Large intestine (tissue), 3 donors: Measurements from ENCODE around the gene MYZAP. TPM values are rescaled to one million over a fixed set of nuclear protein-coding genes. Genes with fewer than 3 reads are reported as not detected.
A peak's percentile ranks its signal among the peaks of the same experiment; 100 is the strongest.

Source experiments
- DNase-seq, 2 donors: peaks; one replicate each; pipeline versions ENCODE4 v3.0.0 to v3.0.0-alpha.2; 2013
- H3K27ac ChIP-seq: one replicate; pipeline ENCODE4 v1.5.1; 2013; ENCODE audit warnings: low read length
- H3K27me3 ChIP-seq: 2 replicates; pipeline ENCODE4 v1.6.1; 2013; ENCODE audit warnings: low read length; ENCODE audit not compliant: control insufficient read depth, insufficient read depth
- H3K36me3 ChIP-seq: 2 replicates; pipeline ENCODE4 v1.6.1; 2013; ENCODE audit warnings: low read length; ENCODE audit not compliant: control insufficient read depth, insufficient read depth
- H3K4me1 ChIP-seq: one replicate; pipeline ENCODE4 v1.6.1; 2013; ENCODE audit warnings: low read length; ENCODE audit not compliant: control insufficient read depth, insufficient read depth
- H3K4me3 ChIP-seq: one replicate; pipeline ENCODE4 v1.5.1; 2013; ENCODE audit warnings: low read length
- H3K9me3 ChIP-seq: one replicate; pipeline ENCODE4 v1.6.1; 2013; ENCODE audit warnings: mild to moderate bottlenecking, low read depth, low read length, moderate library complexity; ENCODE audit not compliant: control insufficient read depth
- WGBS: methylation state at CpG from one replicate; pipeline ENCODE4 v1.1.5; 2013; ENCODE audit warnings: low lambda C conversion rate; ENCODE audit not compliant: insufficient coverage; 5-methylcytosine and 5-hydroxymethylcytosine counted together
- polyA plus RNA-seq: library from polyadenylated mRNA; unstranded; fragments of 120-200 nt; gene quantifications from one replicate; pipeline ENCODE4 v1.2.1, GENCODE V29; 2013

MYZAP gene
- polyA plus RNA-seq, 1 donor: 17.5 TPM

- Histone ChIP-seq H3K27ac (no peak overlapping the region), H3K36me3 (peaks cover 62% of the 10 kb centered on the region), H3K4me1 (peaks cover 12% of the 10 kb centered on the region), H3K27me3 (no peaks in the 10 kb centered on the region), H3K4me3 (no peak overlapping the region), H3K9me3 (no peaks in the 10 kb centered on the region)
- WGBS: no CpG with 5 or more reads among the region's 6 CpGs
- DNase-seq: no peak
These were observed 47.6 kb downstream of the MYZAP start for GRCh38 chr15:57639306-57639705.

GRCh38 chr15:57640930-57641682, 49.4 kb downstream of the MYZAP start:
- peaks cover 62% of the 10 kb centered on the region for H3K36me3 ChIP-seq
- no peaks in the 10 kb centered on the region for H3K9me3 ChIP-seq
- no peaks in the 10 kb centered on the region for H3K27me3 ChIP-seq
- no CpG with 5 or more reads among the region's 8 CpGs for WGBS
- H3K4me1 ChIP-seq: peaks cover 2% of the 10 kb centered on the region
- peak in 1 of 2 donors; percentile 30 for DNase-seq
- no peak overlapping the region for H3K4me3 ChIP-seq
- H3K27ac ChIP-seq: no peak overlapping the region

- Histone ChIP-seq H3K4me1 (peaks cover 14% of the 10 kb centered on the region), H3K36me3 (peaks cover 45% of the 10 kb centered on the region), H3K4me3 (no peak overlapping the region), H3K27me3 (no peaks in the 10 kb centered on the region), H3K9me3 (no peaks in the 10 kb centered on the region), H3K27ac (no peak overlapping the region)
- WGBS: no CpG with 5 or more reads among the region's 4 CpGs
- no peak for DNase-seq
These were observed 52.1 kb downstream of the MYZAP start for GRCh38 chr15:57643826-57644225.

- Histone ChIP-seq H3K27me3 (no peaks in the 10 kb centered on the region), H3K9me3 (no peaks in the 10 kb centered on the region), H3K4me1 (peaks cover 14% of the 10 kb centered on the region), H3K27ac (no peak overlapping the region), H3K4me3 (no peak overlapping the region), H3K36me3 (peaks cover 36% of the 10 kb centered on the region)
- DNase-seq: no peak
- WGBS: 83% methylated on average over 2 of the region's 5 CpGs
These were observed 54.4 kb downstream of the MYZAP start for GRCh38 chr15:57646087-57646486.

- H3K9me3 ChIP-seq: no peaks in the 10 kb centered on the region
- H3K4me1 ChIP-seq: peaks cover 14% of the 10 kb centered on the region
- no peak for DNase-seq
- 87% methylated on average over 3 of the region's 6 CpGs for WGBS
- H3K27me3 ChIP-seq: no peaks in the 10 kb centered on the region
- H3K36me3 ChIP-seq: peaks cover 29% of the 10 kb centered on the region
- H3K27ac ChIP-seq: peak overlapping the region; percentile 69
- H3K4me3 ChIP-seq: no peak overlapping the region
These were observed 55.5 kb downstream of the MYZAP start for GRCh38 chr15:57647071-57647790.

GRCh38 chr15:57647791-57648130, 56.1 kb downstream of the MYZAP start:
- WGBS: no CpG with 5 or more reads among the region's 3 CpGs
- Histone ChIP-seq H3K9me3 (no peaks in the 10 kb centered on the region), H3K27me3 (no peaks in the 10 kb centered on the region), H3K36me3 (peaks cover 28% of the 10 kb centered on the region), H3K4me3 (no peak overlapping the region), H3K27ac (peak overlapping the region; percentile 69), H3K4me1 (peaks cover 14% of the 10 kb centered on the region)
- DNase-seq: peak; percentile 94 to 97

- Histone ChIP-seq H3K27ac (no peak overlapping the region), H3K27me3 (no peaks in the 10 kb centered on the region), H3K4me1 (peaks cover 20% of the 10 kb centered on the region), H3K36me3 (peaks cover 17% of the 10 kb centered on the region), H3K4me3 (no peak overlapping the region), H3K9me3 (no peaks in the 10 kb centered on the region)
- 100% methylated on average over 2 of the region's 3 CpGs for WGBS
- no peak for DNase-seq
These were observed 57.4 kb downstream of the MYZAP start for GRCh38 chr15:57649138-57649537.

GRCh38 chr15:57651445-57651844, 59.7 kb downstream of the MYZAP start:
- Histone ChIP-seq H3K36me3 (peaks cover 7% of the 10 kb centered on the region), H3K27me3 (no peaks in the 10 kb centered on the region), H3K4me3 (no peak overlapping the region), H3K27ac (no peak overlapping the region), H3K4me1 (peaks cover 33% of the 10 kb centered on the region), H3K9me3 (no peaks in the 10 kb centered on the region)
- no peak for DNase-seq
- WGBS: no CpG with 5 or more reads among the region's 3 CpGs

GRCh38 chr15:57652481-57652880, 60.8 kb downstream of the MYZAP start:
- H3K27me3 ChIP-seq: no peaks in the 10 kb centered on the region
- H3K9me3 ChIP-seq: no peaks in the 10 kb centered on the region
- H3K27ac ChIP-seq: no peak overlapping the region
- 100% methylated on average over 1 of the region's 4 CpGs for WGBS
- H3K4me3 ChIP-seq: no peak overlapping the region
- H3K4me1 ChIP-seq: peaks cover 26% of the 10 kb centered on the region
- no peak for DNase-seq
- peaks cover 6% of the 10 kb centered on the region for H3K36me3 ChIP-seq

GRCh38 chr15:57654153-57654852, 62.6 kb downstream of the MYZAP start:
- H3K27ac ChIP-seq: peak overlapping the region; percentile 88
- 100% methylated on average over 1 of the region's 6 CpGs for WGBS
- H3K4me3 ChIP-seq: no peak overlapping the region
- H3K4me1 ChIP-seq: peaks cover 19% of the 10 kb centered on the region
- peak; percentile 78 to 91 for DNase-seq
- no peaks in the 10 kb centered on the region for H3K9me3 ChIP-seq
- H3K36me3 ChIP-seq: peaks cover 6% of the 10 kb centered on the region
- H3K27me3 ChIP-seq: no peaks in the 10 kb centered on the region
